ENCODE data around the gene CHAT. TPM values are rescaled to one million over a fixed set of nuclear protein-coding genes. Genes with fewer than 3 reads are reported as not detected.
A peak's percentile ranks its signal among the peaks of the same experiment; 100 is the strongest.

CHAT gene
- total RNA-seq, 1 experiment from 2014 or later = not detected

- Histone ChIP-seq H3K79me1 (ENCODE audit: insufficient read depth, low read depth, low read length, poor library complexity, severe bottlenecking) (no peaks in the 10 kb centered on the region), H3K23me2 (ENCODE audit: insufficient read length, low read depth, low read length, poor library complexity, severe bottlenecking) (peaks cover 17% of the 10 kb centered on the region), H2BK20ac (ENCODE audit: low read depth, low read length, poor library complexity, severe bottlenecking) (no peak overlapping the region), H3K56ac (ENCODE audit: insufficient read length, low read depth, low read length) (no peak overlapping the region), H4K20me1 (ENCODE audit: control insufficient read depth, insufficient read depth, insufficient read length) (no peaks in the 10 kb centered on the region), H3K4ac (ENCODE audit: low read depth, low read length) (no peak overlapping the region), H2AK5ac (ENCODE audit: insufficient read length, low read length) (no peak overlapping the region), H3K18ac (ENCODE audit: insufficient read length, low read depth, low read length) (no peak overlapping the region), H3K9me3 (ENCODE audit: control insufficient read depth, low read depth, low read length) (no peaks in the 10 kb centered on the region), H4K8ac (replicated peaks; ENCODE audit: insufficient read length, low read depth, low read length) (no peak overlapping the region), H3K79me2 (ENCODE audit: insufficient read depth, low read length) (no peaks in the 10 kb centered on the region), H2BK12ac (ENCODE audit: insufficient read length, low read depth, low read length) (no peak overlapping the region), H4K5ac (ENCODE audit: insufficient read length, low read depth, low read length) (no peak overlapping the region), H3K23ac (ENCODE audit: insufficient read length, low read depth, low read length) (no peak overlapping the region), H3T11ph (ENCODE audit: low read length) (no peak overlapping the region), H3K27me3 (ENCODE audit: insufficient read depth, low read length) (peaks cover 66% of the 10 kb centered on the region), H3K14ac (ENCODE audit: insufficient read depth, low read length) (no peak overlapping the region), H2BK120ac (ENCODE audit: low read depth, low read length, poor library complexity, severe bottlenecking) (no peak overlapping the region), H4K91ac (ENCODE audit: insufficient read length, low read depth, low read length) (no peak overlapping the region), H2BK5ac (ENCODE audit: insufficient read length, low read length) (no peak overlapping the region), H2AFZ (ENCODE audit: low read length) (no peak overlapping the region), H3K9ac (ENCODE audit: extremely low read depth, insufficient read length, low read length) (no peak overlapping the region), H3K4me2 (ENCODE audit: insufficient read depth, insufficient read length, low read length) (peak overlapping the region; percentile 36), H3K4me1 (ENCODE audit: insufficient read depth, low read length) (no peaks in the 10 kb centered on the region; the same call in 1 of the 2 replicates), H2BK15ac (ENCODE audit: low read depth, low read length) (no peak overlapping the region), H3K27ac (ENCODE audit: insufficient read length, low read depth, low read length) (no peak overlapping the region)
- Mint-ChIP-seq H3K27me3 (ENCODE audit: low read depth) (peaks cover 99% of the 10 kb centered on the region), H3K4me3 (peak overlapping the region; percentile 25 to 75), H3K4me1 (peaks cover 22 to 42% of the 10 kb centered on the region in 2 experiments), H3K9me3 (peaks cover 0 to 7% of the 10 kb centered on the region in 2 experiments; a peak in 3 of 5 replicates), H3K27ac (no peak overlapping the region), H3K36me3 (ENCODE audit: insufficient read depth in 1 of 3, low read depth in 3 of 3) (no peaks in the 10 kb centered on the region; a peak in 1 of 7 replicates)
- no peak for TF ChIP-seq CTCF (conservative IDR thresholded peaks at IDR 0.05)
- no CpG with 5 or more reads among the region's 49 CpGs for WGBS (ENCODE audit: extremely low coverage, insufficient read length, low lambda C conversion rate)
- peak; percentile 32 for DNase-seq
Observed at GRCh38 chr10:49614242-49615198, 683 bp downstream of the CHAT start.
